Measurements from ENCODE around the gene NOL11.

Gene NOL11

GRCh38 chr17:67730731-67731130, 13.0 kb downstream of the NOL11 start:
- H3K27ac ChIP-seq (replicated peaks) = no peak overlapping the region
- TF ChIP-seq SPI1 (IDR thresholded peaks at IDR 0.05; ENCODE audit: borderline replicate concordance, low read depth) (no peak), CTCF (IDR thresholded peaks at IDR 0.05; ENCODE audit: insufficient read depth, low read length) (no peak), GABPA (IDR thresholded peaks at IDR 0.05; ENCODE audit: low read depth) (no peak), POLR2AphosphoS5 (IDR thresholded peaks at IDR 0.05; ENCODE audit: low read depth) (no peak)
- TF ChIP-seq, protein P1, sequence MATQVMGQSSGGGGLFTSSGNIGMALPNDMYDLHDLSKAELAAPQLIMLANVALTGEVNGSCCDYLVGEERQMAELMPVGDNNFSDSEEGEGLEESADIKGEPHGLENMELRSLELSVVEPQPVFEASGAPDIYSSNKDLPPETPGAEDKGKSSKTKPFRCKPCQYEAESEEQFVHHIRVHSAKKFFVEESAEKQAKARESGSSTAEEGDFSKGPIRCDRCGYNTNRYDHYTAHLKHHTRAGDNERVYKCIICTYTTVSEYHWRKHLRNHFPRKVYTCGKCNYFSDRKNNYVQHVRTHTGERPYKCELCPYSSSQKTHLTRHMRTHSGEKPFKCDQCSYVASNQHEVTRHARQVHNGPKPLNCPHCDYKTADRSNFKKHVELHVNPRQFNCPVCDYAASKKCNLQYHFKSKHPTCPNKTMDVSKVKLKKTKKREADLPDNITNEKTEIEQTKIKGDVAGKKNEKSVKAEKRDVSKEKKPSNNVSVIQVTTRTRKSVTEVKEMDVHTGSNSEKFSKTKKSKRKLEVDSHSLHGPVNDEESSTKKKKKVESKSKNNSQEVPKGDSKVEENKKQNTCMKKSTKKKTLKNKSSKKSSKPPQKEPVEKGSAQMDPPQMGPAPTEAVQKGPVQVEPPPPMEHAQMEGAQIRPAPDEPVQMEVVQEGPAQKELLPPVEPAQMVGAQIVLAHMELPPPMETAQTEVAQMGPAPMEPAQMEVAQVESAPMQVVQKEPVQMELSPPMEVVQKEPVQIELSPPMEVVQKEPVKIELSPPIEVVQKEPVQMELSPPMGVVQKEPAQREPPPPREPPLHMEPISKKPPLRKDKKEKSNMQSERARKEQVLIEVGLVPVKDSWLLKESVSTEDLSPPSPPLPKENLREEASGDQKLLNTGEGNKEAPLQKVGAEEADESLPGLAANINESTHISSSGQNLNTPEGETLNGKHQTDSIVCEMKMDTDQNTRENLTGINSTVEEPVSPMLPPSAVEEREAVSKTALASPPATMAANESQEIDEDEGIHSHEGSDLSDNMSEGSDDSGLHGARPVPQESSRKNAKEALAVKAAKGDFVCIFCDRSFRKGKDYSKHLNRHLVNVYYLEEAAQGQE (IDR thresholded peaks at IDR 0.05; ENCODE audit: insufficient replicate concordance, low read depth) = no peak

GRCh38 chr17:67733449-67733848, 15.7 kb downstream of the NOL11 start:
- Histone ChIP-seq H3K27me3 (ENCODE audit: insufficient read depth, poor library complexity, severe bottlenecking) (no peaks in the 10 kb centered on the region), H3K27ac (replicated peaks) (no peak overlapping the region), H3K4me3 (replicated peaks; ENCODE audit: insufficient read depth, low read length) (no peak overlapping the region)
- no peak for DNase-seq (ENCODE audit: low read depth in 1 of 2, low spot score in 1 of 2)
- TF ChIP-seq, protein P1 (IDR thresholded peaks at IDR 0.05; ENCODE audit: insufficient replicate concordance, low read depth) = no peak
- TF ChIP-seq POLR2AphosphoS5 (IDR thresholded peaks at IDR 0.05; ENCODE audit: low read depth) (no peak), GABPA (IDR thresholded peaks at IDR 0.05; ENCODE audit: low read depth) (no peak), CTCF (IDR thresholded peaks at IDR 0.05; ENCODE audit: insufficient read depth, low read length) (no peak), SPI1 (IDR thresholded peaks at IDR 0.05; ENCODE audit: borderline replicate concordance, low read depth) (no peak)

More at GRCh38 chr17:67730731-67731130, 13.0 kb downstream of the NOL11 start:
- DNase-seq (ENCODE audit: low read depth in 1 of 2, low spot score in 1 of 2) = no peak
- no peaks in the 10 kb centered on the region for H3K27me3 ChIP-seq (ENCODE audit: insufficient read depth, poor library complexity, severe bottlenecking)
- no peak overlapping the region for H3K4me3 ChIP-seq (replicated peaks; ENCODE audit: insufficient read depth, low read length)

DNA sequence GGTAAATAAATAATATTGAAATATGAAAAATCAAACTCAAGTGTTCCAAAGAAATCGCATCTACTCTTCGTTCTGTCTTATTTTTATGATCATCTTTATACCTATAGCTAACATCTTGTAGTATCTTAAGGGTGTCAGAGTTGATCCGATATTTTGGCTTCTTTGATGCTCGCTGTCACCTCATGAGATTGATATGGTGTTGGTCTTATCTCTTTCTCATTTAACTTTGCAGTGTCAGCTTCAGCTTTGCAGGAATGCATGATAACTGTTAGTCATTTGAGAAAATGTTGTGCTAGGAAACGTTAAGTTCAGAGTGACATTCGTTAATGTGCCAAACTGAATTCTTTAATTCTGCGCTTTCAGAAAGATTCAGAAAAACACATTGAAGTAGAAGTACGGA, 19.4 kb downstream of the NOL11 start:
- no peak overlapping the region for H3K4me3 ChIP-seq (replicated peaks; ENCODE audit: insufficient read depth, low read length)
- no peaks in the 10 kb centered on the region for H3K27me3 ChIP-seq (ENCODE audit: insufficient read depth, poor library complexity, severe bottlenecking)
- H3K27ac ChIP-seq (replicated peaks) = no peak overlapping the region
- TF ChIP-seq CTCF (IDR thresholded peaks at IDR 0.05; ENCODE audit: insufficient read depth, low read length) (no peak), SPI1 (IDR thresholded peaks at IDR 0.05; ENCODE audit: borderline replicate concordance, low read depth) (no peak), GABPA (IDR thresholded peaks at IDR 0.05; ENCODE audit: low read depth) (no peak), POLR2AphosphoS5 (IDR thresholded peaks at IDR 0.05; ENCODE audit: low read depth) (no peak)
- TF ChIP-seq, protein P1 (IDR thresholded peaks at IDR 0.05; ENCODE audit: insufficient replicate concordance, low read depth) = no peak
- no peak for DNase-seq (ENCODE audit: low read depth in 1 of 2, low spot score in 1 of 2)

Measured in HL-60 (cell line).